ENCODE data around the gene PXK.
A peak's percentile ranks its signal among the peaks of the same experiment; 100 is the strongest.
"Not testable (repeated sequence)": the region's sequence is repeated elsewhere in the genome, so short reads cannot be mapped to it uniquely, and the experiment has no call there.

Gene PXK

DNA sequence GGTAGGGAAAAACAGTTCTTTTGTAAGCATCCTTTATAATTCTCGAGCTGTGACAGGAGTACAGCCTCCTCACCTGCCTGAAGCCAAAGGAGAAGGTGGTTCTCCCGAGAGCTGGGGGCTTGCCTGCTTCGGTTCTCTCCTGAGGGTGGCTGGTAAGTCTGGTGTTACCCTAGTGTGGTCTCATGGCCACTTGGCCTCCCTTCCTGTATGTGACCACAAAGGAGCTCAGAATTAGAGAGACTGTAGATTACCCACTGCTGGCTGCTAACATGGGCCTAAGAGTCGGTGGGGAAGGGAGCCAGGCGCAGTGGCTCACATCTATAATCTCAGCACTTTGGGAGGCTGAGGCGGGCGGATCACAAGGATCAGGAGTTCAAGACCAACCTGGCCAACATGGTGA lies 88.3 kb downstream of the PXK start:
- no peak for DNase-seq

DNA sequence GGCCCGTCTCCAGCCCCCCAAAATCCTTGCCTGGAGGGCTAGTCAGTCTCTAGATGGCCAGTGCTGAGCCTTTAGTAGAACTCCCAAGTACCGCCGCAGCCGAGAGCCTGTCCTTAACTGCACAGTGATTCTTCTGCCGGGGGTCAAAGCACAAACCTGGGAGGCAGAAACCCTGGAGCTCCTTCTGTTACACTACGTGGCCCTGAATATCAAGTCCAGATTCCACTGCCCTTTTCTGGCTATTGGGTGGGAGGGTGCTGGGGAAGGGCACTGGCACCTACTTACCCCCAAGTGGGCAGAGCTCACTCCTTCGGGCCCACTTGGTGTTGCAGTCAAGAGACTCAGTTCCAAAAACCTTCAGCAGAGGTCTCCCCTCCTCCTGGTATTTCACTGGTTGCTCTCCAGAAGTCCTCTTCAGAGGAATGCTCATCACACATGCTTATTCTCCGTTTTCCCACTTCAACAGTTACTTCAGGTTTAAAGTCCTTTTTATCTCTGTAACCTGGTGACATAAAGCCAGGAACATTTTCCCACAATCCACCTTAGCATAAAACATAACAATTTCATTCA lies 90.1 kb downstream of the PXK start:
- DNase-seq: no peak

DNA sequence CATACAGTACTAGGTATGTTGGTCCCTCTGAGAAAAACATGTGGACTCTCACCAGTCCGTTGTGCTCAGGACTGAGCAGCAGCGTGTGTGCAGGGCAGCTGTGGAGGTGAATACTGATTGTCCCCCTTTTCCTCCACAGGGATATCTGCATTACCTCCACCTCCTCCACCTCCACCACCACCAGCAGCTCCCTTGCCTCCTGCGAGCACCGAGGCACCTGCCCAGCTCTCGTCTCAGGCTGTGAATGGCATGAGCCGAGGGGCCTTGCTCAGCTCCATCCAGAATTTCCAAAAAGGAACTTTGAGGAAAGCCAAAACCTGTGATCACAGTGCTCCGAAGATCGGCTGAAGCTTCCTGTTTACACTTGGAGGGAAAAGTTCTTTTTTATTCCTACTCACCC lies 91.9 kb downstream of the PXK start:
- DNase-seq: no peak

DNA sequence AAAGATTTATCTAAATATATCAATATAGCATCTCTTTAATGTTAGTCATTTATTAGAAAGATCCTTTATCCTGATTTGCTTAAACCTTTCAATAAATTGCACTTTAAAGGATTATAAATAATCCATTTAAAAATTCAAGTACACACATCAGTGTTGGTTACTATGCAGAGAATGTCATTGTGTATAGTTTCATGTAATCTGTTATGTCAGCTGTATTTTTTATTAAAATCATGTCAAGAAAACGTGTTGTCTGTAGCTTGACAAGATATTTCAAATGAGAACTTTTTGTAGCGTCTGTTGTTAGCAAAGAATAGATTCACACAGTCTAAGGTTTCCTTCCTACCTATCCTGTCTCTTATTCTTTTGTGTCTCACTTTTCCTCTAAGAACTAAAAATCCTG lies 93.1 kb downstream of the PXK start:
- no peak for DNase-seq

DNA sequence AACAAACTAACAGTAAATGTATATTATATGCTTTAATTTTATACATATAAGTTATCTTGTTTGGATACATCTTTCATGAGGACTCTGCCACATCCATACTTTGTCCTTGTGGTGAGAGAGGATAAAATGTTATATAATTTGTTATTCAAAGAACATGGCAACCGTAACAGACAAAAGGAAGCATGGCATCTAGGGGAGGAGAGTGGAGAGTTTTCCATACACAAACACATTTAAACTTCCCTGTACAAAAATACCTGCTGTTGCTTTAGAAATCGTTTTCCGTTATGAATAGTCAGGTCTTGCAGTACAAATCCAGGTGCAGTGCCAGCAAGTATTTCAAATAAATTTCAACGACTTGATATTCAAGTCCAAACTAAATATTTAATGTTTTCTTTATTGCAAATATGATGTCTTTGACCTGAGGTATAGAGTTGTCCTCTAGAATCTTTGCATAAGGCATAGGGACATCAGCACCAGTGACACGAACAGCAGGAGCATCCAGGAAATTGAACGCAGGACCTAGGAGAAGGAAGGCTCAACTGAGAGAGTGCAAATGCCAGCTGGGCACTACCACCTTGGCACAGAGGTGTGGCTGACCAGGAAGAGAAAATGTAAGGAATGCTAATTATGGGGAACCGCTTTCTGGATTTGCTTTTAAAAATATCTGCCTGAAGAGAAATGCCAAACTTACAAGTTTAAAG lies 95.1 kb downstream of the PXK start:
- DNase-seq: no peak

DNA sequence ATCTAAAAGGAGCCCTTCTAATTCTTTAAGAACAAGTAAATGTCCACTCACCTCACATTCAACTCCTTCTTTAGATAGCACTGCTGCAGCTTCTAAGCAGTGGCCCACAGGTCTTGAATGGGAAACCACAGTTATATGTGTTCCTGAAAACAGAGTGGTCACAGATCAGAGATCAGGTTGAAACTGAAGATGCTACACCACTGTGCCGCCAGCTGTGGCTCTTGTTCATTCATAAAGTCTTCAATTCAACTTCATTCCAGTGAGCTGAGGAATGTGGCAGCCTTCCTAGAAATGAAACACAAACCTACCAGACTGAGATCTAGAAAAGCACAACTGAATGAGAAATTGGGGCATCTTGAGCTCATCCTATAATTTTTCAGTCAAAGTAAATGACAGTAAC lies 97.0 kb downstream of the PXK start:
- no peak for DNase-seq

DNA sequence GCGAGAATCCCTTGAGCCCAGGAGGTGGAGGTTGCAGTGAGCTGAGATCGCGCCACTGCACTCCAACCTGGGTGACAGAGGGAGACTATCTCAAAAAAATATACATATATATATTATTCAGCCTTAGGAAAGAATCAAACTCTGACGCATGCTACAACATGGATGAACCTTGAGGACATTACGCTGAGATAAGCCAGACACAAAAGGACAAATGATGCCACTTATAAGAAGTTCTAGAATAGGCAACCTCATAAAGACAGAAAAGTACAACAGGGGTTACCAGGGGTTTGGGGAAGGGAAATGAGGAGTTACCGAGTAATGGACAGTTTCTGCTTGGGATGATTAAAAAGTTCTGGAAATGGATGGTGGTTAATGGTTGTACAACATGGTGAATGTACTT lies 100.2 kb downstream of the PXK start:
- no peak for DNase-seq

DNA sequence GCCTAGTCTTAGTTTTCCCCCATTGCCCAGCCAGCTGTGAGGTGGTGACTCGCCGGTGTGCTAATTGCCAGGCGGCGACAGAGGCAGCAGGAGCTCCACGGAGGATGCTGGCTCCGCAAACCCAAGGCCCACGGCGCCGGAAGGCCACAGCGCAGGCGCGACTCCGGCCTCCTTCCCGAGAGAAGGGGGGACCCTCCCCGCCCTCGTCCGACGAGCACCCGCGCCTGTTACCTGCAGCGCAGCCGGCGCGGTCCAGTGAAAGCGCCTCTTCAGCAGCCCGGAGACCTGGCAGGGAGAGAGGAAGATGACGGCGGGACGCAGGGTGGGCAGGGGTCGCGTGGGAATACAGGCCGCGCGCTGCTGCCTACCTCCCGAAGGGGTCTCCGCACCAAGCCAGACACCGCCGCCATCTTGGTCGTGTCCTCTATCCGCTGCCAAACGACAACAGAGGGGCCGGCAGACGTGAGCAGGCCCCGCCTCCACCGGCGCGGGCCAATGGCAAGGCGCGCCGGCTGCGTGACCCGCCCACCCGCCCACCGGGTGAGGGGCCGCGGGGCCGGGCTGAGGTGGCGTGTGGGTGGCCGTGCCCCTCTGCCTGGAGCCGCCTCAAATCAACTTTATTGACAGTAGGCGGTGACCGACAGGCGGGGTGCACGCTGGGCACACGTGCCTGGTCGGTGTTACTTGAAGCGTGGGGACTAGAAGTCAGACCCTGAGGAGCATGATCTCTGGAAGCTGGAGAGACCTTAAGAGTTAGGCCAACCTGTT lies 100.9 kb downstream of the PXK start, which contains the start of gene PDHB:
TSS of gene PDHB (minus strand) at position 433 of the 768 bp plus-strand sequence. CDS start at position 410, 23 bp downstream.
- DNase-seq: peak; percentile 99

DNA sequence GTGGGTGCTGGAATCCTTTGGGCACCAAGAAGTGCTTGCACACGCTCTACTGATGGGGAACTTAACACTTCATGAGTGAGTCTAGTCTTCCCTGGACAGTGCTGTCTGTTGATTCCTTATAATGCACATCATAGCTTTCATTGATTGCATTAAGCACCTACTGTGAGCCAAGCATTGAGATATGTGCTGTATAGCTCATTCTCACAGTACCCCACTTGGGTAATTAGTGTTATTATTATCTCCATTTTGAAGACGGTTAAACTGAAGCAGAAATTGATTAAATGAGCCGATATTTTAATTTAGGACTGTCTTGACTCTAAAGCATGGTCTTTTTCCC lies 101.4 kb downstream of the PXK start:
- no peak for DNase-seq

DNA sequence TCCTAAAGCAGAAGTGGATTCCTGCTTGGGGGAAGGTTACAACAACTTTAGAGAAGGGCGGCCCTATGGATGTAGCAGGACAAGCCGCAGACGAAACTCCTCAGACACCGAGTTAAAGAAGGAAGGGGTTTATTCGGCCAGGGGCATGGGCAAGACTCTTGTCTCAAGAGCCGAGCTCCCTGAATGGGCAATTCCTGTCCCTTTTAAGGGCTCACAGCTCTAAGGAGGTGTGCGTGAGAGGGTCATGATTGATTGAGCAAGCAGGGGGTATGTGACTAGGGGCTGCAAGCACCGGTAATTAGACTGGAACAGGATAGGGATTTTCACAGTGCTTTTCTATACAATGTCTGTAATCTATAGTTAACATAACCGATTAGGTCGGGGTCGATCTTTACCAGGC lies 101.8 kb downstream of the PXK start:
- DNase-seq: no peak

DNA sequence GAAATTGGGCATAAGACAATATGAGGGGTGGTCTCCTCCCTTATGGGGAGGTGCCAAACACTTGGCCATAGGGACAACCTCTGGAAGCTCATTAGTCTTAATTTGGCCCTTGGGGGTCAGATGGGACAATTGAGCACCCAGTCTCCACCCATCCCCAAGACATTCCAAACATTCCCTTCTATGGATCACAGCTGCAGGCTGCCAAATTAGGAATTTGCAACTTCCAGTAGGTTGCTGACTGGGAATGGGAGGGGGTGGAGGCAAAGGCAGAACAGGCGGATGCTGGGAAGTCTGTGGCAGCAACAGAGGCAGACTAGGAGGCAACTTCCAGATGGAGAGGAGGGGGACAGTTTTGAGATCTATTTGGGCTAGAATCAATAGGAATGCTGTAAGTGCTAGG lies 102.3 kb downstream of the PXK start:
- DNase-seq: no peak

DNA sequence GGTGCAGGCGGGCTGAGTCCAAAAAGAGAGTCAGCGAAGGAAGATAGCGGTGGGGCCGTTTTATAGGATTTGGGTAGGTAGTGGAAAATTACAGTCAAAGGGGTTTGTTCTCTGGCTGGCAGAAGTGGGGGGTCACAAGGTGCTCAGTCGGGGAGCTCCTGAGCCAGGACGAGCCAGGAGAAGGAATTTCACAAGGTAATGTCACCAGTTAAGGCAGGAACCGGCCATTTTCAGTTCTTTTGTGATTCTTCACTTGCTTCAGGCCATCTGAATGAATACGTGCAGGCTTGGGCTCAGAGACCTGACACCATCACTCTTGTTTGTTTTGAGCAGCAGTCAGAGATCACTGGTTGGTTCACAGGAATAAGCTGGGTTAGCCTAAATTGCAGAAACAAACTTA lies 104.6 kb downstream of the PXK start:
- DNase-seq: not testable (repeated sequence)

DNA sequence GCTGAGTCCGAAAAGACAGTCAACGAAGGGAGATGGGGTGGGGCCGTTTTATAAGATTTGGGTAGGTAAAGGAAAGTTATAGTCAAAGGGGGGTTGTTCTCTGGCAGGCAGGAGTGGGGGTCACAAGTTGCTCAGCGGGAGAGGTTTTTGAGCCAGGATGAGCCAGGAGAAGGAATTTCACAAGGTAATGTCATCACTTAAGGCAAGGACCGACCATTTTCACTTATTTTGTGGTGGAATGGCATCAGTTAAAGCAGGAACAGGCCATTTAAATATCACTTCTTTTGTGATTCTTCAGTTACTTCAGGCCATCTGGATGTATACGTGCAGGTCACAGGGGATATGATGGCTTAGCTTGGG lies 108.3 kb downstream of the PXK start:
- DNase-seq: not testable (repeated sequence)

DNA sequence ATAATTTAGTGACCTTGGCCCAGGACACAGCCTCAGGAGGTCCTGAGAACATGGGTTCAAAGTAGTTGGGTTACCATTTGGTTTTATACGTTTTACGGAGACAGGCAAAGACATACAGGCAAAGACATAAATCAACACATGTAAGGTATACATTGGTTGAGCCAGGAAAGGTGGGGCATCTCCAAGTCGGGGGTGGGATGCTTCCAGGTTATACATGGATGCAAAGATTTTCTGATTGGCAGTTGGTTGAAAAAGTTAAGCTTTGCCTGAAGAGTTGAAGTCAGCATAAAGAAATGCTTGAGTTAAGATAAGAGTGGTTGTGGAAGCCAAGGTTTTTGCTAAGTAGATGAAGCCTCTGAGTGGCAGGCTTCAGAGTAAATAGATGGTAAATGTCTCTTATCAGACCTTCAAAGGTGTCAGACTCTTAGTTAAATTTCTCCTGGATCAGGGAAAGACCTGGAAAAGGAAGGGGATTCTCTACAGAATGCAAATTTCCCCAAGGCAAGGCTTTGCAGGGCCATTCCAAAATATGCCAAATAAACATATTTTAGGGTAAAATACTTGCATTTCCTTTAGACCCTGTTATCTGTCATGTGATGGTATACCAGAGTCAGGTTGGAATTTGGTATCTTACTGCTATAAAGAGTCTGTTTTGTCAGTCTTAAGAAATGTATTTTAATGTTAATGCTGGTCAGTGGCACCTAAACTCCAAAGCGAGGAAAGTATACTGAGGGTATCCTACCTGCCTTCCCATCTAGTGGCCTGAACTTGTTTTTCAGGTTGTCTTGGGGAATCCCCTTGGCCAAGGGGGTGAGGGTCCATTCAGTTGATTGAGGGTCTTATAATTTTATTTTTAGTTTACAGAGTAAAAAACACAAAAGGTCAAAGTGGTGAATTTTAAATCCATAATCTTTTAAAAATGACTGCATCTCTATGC lies 109.1 kb downstream of the PXK start:
- DNase-seq: no peak

DNA sequence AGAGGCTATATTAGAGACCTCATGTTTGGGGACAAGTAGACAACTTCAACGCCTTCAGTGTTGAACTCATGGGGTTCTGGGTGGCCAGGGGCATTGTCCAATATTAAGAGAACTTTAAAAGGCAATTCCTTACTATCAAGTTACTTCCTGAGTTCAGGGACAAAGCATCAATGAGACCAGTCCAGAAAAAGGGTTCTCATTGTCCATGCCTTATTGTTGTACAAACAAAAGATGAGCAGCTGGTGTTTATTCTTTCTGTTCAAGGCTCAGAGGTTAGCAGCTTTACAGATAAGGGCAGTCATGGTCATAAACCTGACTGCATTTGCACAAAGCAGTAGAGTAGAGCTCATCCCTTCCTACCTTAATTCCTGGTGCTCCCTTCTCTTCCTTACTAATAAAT lies 119.5 kb downstream of the PXK start:
- no peak for DNase-seq

DNA sequence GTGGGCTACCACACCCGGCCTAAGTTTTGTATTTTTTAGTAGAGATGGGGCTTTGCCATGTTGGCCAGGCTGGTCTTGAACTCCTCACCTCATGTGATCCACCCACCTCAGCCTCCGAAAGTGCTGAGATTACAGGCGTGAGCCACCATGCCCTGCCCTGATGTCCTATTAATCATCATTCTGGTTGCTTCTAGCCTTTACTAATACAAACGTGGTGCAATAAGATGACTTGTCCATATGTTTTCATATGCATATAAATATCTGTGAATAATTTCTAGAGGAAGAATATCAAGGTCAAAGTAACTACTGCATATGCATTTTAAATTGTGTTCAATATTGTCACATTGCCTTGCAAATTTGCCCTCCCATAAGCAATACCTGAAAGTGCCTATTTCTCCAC lies 126.5 kb downstream of the PXK start:
- DNase-seq: no peak

DNA sequence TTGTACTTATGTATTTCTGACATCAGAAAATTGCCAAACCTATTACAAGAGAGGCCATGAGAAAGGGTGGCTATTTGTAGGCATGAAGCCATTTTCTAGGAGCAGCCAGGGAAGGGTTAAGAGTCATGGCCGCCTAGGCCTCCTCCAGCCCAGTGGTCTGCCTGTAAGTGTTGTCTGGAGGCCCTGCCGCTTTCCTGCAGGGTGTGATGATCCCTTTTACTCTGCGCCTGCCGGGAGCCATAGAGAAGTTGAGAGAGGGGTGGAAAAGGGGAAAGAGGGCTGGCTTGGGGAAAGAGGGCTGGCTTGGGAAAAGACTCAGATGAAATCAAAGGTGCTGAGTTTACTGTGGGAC lies 130.1 kb downstream of the PXK start:
- DNase-seq: peak; percentile 46

DNA sequence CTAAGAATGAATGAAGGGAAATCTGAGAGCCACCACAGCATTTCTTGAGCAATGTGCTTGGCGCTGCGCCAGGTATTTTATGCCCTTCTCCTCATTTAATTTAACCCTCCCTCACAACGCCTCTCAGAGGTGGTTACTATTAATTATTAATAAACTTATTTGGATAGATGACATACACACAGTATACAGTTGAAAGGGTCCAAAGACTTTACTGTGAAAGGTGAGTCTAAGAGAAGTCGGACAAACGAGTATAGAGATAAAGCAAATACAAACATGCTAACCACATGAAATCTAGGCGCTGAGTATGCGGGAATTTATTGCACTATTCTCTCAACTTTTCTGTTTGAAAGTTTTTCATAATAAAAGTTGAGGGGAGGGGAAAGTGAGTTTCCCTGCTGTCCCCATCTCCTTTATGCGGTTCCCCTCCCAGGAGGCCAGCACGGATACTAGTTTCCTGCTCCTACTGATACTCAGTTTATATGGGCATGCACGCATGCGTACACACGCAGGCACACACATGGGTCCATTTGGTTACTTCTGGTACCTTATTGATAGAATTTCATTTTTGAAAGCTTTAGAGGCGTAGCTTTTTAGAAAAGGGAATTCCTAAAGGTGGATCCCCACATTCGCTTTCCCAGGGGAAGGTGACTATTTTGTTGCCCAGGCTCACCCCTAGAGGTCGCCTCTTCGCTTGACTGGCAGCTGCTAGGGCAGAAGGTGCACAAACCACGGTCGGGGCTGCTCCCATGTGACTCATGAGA lies 130.7 kb downstream of the PXK start:
- peak; percentile 67 for DNase-seq

DNA sequence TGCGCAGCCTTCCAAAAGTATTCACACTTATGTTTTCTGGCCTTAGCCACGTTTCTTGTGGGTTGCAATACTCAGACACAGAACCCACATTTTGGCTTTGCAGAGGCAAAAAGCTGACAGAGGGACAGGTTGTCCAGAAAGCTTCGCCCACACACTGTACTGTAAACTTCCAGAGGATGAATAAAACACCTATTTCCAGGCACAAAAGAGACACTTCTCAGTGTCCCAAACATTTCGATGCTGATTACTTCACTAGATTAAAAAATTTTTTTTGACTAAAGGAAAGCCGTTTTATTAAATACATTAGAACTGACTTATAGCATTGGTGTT lies 131.2 kb downstream of the PXK start:
- DNase-seq: no peak

DNA sequence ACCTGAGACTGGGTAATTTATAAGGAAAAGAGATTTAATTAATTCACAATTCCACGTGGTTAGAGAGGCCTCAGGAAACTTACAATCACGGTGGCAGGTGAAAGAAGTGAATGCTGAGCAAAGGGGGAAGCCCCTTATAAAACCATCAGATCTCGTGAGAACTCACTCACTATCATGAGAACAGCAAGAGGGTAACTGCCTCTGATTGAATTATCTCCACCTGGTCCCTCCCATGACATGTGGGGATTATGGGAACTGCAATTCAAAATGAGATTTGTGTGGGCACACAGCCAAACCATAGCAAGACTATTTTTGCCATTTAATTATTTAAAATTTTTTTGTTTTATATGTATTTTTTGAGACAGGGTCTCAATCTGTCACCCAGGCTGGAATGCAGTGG lies 132.2 kb downstream of the PXK start:
- DNase-seq: no peak

DNA sequence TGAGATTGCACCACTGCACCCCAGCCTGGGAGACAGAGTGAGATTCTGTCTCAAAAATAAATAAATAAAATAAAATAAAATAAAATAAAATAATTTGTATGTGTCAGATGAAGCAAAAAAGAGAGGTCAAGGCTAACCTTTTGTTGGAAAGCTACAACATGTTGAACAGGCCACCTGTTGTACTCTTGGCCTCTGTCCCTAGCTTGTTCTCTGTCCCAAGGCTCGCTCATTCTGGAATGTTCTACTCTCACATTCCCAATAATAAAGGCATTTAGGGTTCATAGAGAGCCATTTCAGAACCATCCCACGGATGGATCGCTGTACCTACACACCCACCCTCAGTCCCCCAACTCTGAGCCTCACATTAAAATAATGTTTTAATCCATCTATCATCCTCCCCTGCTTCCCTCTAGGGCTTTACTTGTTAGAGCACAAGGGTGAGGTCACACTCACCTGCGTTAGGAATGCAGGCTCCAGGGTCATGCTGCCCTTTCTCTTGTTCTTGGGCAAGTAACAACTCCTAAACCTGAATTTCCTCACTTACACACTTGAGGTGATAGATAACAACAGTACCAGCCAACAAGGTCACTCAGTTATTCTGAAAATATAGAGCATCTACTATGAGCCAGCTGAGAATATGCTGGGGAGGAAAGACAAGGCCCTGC lies 134.3 kb downstream of the PXK start:
- no peak for DNase-seq

DNA sequence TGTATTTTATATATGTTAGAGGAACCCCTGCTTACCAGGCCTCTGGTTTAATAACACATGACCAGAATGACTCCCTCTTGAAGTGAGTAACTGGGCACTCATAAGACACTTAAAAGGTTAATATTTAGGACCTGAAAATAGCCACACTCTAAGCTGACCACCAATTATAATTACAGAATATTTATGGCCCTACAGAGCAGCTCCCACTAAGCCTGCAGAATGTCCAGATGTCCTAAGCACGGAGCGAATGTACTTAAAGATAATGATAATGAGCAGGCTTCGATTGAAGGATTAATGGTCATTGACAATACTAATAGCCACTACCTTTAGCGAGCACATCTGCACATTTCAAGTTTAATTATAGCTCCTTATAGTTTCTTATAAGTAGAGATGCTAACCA lies 136.4 kb downstream of the PXK start:
- DNase-seq: no peak
